ENCODE results near the gene SRPK2.
"Not testable (repeated sequence)": the region's sequence is repeated elsewhere in the genome, so short reads cannot be mapped to it uniquely, and the experiment has no call there.

Gene SRPK2

GRCh38 chr7:105215182-105215581 is 173.5 kb downstream of the SRPK2 start:
- DNase-seq = no peak

- no peak for DNase-seq
Observed at GRCh38 chr7:105213611-105214010, 175.1 kb downstream of the SRPK2 start.

GRCh38 chr7:105212212-105212611 is 176.5 kb downstream of the SRPK2 start:
- no peak for DNase-seq

- no peak for DNase-seq
Observed at GRCh38 chr7:105210721-105211205, 178.0 kb downstream of the SRPK2 start.

GRCh38 chr7:105209870-105210269 is 178.9 kb downstream of the SRPK2 start:
- no peak for DNase-seq

GRCh38 chr7:105209433-105209832 is 179.3 kb downstream of the SRPK2 start:
- DNase-seq = no peak

GRCh38 chr7:105206985-105207384 is 181.7 kb downstream of the SRPK2 start:
- no peak for DNase-seq

GRCh38 chr7:105205592-105206237 is 183.0 kb downstream of the SRPK2 start:
- DNase-seq = no peak

- DNase-seq = no peak
Observed at GRCh38 chr7:105204953-105205352, 183.8 kb downstream of the SRPK2 start.

- no peak for DNase-seq
Observed at GRCh38 chr7:105204520-105204919, 184.2 kb downstream of the SRPK2 start.

GRCh38 chr7:105202616-105203015 is 186.1 kb downstream of the SRPK2 start:
- DNase-seq = no peak

GRCh38 chr7:105199386-105199785 is 189.3 kb downstream of the SRPK2 start:
- no peak for DNase-seq

- DNase-seq = no peak
Observed at GRCh38 chr7:105198223-105198622, 190.5 kb downstream of the SRPK2 start.

GRCh38 chr7:105196473-105196872 is 192.2 kb downstream of the SRPK2 start:
- DNase-seq = no peak

GRCh38 chr7:105195891-105196290 is 192.8 kb downstream of the SRPK2 start:
- DNase-seq = no peak

GRCh38 chr7:105194959-105195358 is 193.8 kb downstream of the SRPK2 start:
- DNase-seq = not testable (repeated sequence)

GRCh38 chr7:105191331-105191730 is 197.4 kb downstream of the SRPK2 start:
- no peak for DNase-seq

GRCh38 chr7:105189859-105190492 is 198.7 kb downstream of the SRPK2 start:
- DNase-seq = no peak

- no peak for DNase-seq
Observed at GRCh38 chr7:105188201-105188600, 200.5 kb downstream of the SRPK2 start.

- no peak for DNase-seq
Observed at GRCh38 chr7:105187302-105188169, 201.2 kb downstream of the SRPK2 start.

- no peak for DNase-seq
Observed at GRCh38 chr7:105185290-105186010, 203.3 kb downstream of the SRPK2 start.

- DNase-seq = no peak
Observed at GRCh38 chr7:105180002-105180401, 208.7 kb downstream of the SRPK2 start.
